DMS153 treated with DMSO at 0.1 percent for 48 hours (cell line): ENCODE data around the gene LSAMP.

Experiments used
- DNase-seq: peaks from one replicate; lab custom pipeline; 2025; ENCODE audit not compliant: unreplicated experiment; lab: John Stamatoyannopoulos, UW

Gene LSAMP

GRCh38 chr3:115982108-115982507, 463.2 kb downstream of the LSAMP start:
- no peak for DNase-seq

GRCh38 chr3:115980709-115981108, 464.6 kb downstream of the LSAMP start:
- DNase-seq: no peak

GRCh38 chr3:115977866-115978265, 467.4 kb downstream of the LSAMP start:
- no peak for DNase-seq

DNA sequence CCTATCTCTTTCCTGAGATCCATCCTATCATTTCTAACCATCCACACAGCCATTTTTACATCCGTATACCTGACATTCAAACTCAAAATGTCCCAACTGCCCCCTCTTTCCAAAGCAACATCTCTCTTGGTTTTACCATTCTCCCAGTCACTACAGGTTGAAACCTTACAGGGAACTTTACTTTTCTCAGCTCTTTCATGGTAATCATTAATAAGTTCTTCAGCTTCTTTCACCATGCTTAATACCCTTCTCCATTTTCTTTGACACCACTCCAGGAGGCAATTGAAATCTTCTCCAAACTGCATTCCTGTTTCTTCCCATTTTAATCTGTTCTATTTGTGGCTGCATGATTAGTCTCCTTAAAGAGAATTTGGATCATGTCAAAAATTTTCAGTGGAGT, 469.5 kb downstream of the LSAMP start:
- no peak for DNase-seq

DNA sequence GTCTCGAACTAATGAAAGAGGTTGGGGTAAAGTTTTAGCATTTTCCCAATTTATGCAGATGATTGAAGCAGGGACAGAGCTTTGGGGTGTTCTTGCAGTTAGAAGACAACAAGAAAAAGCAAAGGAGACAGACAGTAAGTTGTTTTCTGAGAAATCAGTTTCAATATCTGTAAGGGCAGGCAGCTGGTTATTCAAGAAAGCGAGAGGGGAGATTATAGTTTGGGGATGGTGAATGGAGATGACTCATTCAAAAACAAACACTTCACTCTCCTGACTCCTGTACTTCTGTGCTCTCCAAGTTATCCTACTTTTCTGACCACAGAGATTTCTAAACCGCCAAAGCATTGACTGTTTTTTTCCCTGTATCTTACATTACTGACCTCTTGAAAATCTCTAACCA, 469.9 kb downstream of the LSAMP start:
- peak; percentile 35 for DNase-seq

- no peak for DNase-seq
Measured at GRCh38 chr3:115974940-115975339, 470.3 kb downstream of the LSAMP start.

- no peak for DNase-seq
Measured at GRCh38 chr3:115968871-115969270, 476.4 kb downstream of the LSAMP start.

DNA sequence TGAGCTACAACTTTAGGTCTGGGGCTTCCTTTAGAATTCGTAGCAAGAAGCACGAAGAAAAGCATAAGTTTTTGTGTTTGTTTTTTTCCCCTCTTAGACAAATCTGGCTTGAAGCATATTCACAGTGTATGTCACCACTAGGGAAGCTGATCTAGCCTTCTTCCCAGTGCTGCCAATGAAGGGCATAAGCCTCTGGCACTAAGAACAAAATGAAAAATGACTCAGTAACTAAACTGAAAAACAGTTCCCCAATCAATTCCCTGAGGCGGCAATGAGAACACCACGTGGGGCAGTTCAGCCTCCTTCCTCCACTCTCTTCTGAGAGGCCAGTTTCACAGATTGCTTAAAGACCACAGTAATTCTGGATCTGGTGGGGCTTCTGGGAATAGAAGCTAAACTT, 483.9 kb downstream of the LSAMP start:
- no peak for DNase-seq

GRCh38 chr3:115960799-115961198, 484.5 kb downstream of the LSAMP start:
- no peak for DNase-seq

- no peak for DNase-seq
Measured at GRCh38 chr3:115958526-115958925, 486.8 kb downstream of the LSAMP start.

- DNase-seq: no peak
Measured at GRCh38 chr3:115947325-115947724, 498.0 kb downstream of the LSAMP start.

DNA sequence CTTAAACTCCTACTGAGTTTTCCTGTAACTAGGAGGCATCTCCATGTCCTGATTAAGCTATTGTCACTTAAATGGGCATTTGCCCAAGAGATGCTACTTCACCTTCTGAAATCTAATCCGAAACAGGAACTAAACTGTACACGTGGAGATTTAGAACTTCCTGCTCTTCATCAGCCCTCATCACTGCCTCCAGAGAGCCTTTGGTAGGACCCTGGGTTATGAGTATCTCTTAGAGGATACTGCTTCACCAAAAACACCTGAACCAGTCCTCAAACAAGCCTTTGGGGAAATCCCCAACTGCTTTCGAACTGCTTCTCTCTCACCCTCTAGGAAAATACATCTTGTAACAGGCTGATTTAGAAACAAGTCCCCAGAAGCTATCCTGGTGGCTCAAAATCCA, 501.7 kb downstream of the LSAMP start:
- DNase-seq: peak; percentile 5

DNA sequence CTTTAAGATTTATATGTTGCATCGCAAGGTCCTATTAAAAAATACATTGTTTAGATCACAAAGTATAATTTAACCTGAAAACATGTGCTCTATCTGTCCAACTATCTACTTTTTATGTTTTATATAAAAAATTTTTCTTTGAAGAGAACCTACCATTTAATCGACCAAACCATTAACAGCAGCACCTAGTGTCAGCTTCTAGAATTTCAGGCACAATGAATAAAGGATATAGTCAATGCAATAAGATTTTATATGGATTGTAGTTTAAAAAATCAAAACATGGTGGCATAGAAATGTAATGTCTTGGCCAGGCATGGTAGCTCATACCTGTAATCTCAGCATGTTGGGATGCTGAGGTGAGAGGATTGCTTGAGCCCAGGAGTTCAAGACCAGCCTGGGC, 508.2 kb downstream of the LSAMP start:
- no peak for DNase-seq

DNA sequence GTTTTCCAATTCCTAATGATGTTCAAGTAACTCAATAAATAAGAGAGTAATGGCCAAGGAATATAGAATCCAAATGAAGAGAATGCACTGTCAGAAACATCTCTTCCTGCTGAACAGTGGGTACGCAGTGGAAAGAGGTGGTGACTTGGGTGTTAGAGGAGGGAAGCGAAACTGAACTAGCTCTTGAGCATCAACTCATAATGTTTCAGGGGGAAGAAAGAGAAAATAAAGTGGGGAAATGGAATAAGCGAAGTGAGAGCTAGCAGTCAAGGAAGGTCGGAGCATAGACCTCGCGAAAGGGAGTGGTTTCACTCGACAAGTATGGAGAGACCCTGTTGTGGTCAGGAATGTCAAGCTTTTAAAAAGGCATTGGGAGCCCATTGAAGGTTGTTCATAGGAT, 512.5 kb downstream of the LSAMP start:
- DNase-seq: no peak

GRCh38 chr3:115931581-115931980, 513.7 kb downstream of the LSAMP start:
- no peak for DNase-seq

DNA sequence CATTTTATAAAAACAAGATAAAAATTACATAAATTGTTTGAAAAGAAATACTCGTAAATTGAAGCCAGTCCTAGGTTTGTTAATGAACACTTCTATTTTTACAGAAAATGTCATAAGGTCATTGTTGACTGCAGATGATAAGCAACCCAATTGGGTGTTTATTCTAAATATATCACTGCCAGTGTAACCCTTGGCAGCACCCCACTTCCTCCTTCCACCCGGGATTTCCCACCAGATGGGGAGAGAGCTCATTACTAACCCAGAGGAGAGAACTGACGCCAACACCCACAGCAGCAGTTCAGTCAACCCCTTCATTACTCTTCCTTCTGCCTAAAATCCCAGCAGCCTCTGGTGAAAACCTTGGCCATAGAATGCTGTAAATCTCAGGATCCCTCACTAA, 514.4 kb downstream of the LSAMP start:
- DNase-seq: no peak

DNA sequence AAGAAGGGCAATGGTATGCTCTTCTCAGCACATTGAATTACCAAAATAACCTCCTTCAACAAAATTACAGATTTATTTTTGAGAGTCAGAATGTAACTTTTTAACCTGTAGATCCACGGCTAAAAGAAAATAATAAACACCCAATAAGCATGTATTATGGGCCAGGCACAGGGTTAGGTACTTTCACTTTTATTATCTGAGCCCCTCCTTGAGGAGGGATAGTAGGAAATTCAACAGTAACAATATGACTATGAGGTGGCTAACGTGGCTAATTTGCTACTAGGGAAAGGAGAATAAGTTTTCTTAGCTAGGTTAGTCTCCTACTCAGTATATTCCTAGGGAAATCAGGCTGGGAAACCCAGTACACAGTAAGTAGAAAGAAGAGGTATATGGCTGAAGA, 515.1 kb downstream of the LSAMP start:
- no peak for DNase-seq

GRCh38 chr3:115928376-115928775, 516.9 kb downstream of the LSAMP start:
- no peak for DNase-seq

- DNase-seq: no peak
Measured at GRCh38 chr3:115927197-115927596, 518.1 kb downstream of the LSAMP start.

GRCh38 chr3:115922681-115923347, 522.5 kb downstream of the LSAMP start:
- no peak for DNase-seq

- no peak for DNase-seq
Measured at GRCh38 chr3:115921711-115922110, 523.6 kb downstream of the LSAMP start.

GRCh38 chr3:115918900-115919299, 526.4 kb downstream of the LSAMP start:
- DNase-seq: no peak

DNA sequence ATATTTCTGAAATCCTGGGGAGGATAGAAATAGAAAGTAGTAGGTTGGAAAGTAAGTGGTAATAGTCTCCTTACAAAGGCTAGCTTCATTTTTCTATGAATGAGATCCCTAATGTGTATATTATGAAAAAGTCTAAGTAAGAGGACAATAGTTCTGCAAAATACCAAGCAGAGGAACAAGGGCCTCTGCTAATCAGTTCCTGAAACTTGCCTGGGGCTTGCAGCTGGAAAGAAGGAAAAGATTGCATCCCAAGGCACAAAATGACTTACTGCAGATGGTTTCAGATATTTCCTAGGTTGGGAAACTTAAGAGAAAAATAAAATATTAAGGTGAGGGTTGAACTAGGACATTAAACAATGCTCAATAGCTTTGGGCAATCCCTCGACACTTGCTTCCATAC, 528.4 kb downstream of the LSAMP start:
- no peak for DNase-seq
